ENCODE results near the gene ELANE.
"Not testable (repeated sequence)": the region's sequence is repeated elsewhere in the genome, so short reads cannot be mapped to it uniquely, and the experiment has no call there.

The ELANE gene

DNA sequence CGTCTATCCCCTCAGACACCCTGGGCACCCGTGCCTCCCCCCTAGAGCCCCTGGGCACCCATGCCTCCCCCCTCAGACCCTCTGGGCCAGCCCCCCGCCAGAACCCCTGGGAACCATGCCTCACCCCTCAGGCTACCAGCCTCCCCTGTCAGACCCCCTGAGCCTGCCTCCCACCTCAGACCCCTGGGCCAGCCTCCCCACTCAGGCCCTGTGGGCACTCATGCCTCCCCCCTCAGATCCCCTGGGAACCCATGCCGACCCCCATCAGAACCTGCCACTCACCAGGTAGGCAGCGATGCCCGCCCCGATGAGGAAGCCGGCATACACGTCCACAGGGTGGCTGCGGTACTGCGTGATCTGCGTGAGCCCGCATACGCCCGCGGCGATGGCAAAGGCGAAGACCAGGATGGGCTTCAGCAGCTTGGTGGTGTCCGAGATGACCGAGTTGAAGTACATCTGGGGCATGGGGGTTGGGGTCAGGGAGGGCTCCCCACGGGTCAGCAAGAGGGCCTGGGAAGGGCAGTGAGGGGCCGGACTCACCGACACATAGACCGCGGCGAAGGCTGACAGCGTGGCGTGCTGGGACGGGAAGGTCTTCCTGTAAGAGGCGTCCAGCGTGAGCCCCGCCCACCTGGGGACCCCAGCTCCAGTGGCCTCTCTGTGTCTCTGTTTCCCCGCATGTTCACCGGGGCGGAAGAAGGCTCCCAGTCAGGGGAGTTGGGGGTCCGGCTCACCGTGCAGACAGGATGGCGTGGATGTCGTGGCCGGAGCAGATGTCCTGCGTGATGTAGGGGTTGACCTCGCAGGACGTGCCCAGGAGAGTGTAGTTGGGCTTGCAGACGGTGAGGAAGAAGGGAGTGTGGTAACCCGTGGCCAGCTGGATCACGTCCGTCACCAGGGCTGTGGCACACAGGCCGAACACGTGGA is 37.7 kb upstream of the ELANE start:
- DNase-seq, result no peak

DNA sequence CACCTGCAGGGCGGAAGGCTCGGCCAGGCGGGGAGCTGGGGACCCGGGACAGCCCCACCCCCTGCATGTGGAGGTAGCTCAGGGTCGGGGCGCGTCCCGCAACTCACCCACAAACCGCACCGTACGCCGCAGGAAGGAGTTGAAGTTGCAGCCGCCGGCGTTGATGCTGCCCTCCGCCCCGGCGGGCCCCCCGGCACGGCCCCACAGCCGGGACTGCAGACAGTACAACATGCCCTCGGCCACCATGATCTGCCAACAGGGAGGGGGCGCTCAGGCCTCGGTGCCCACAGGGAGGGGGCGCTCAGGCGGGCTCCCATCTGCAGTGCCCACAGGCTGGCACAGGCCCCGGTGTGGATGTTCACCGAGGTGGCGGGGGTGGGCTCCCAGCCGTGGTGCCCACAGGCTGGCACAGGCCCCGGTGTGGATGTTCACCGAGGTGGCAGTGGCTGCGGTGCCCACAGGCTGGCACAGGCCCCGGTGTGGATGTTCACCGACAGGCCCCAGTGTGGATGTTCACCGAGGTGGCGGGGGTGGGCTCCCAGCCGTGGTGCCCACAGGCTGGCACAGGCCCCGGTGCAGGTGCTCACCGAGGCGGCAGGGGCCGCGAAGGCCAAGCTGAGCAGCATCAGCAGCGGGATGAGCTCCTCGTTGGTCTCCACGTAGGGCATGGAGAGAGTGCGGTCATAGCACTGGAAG is 36.9 kb upstream of the ELANE start:
- DNase-seq, result no peak

DNA sequence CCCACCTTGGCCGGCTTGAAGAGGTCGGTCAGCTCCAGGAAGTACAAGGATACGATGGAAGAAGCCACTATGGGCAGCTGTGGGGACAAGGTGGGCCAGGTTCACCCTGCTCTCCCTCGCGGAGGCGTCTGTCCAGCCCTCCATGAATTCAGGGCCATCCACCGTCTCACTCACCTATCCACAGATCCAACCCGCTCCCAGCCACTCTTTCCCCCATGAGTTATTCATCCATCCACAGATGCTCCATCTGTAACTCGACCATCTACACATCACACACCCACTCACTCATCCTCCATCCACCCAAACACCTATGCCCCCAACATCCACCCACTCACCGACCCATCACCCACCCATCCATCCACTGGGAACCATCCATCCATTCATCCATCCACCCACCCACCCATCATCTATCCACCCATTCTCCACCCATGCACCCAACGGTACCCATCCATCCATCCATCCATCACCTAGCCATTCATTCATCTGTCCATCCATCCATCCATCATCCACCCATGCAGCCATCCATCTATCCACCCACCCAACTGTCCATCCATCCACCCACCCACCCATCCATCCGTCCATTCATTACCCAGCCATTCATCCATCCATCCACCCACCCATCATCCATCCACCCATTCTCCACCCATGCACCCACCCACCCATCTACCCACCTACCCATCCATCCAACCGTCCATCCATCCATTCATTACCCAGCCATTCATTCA is 36.2 kb upstream of the ELANE start:
- DNase-seq, result no peak

DNA sequence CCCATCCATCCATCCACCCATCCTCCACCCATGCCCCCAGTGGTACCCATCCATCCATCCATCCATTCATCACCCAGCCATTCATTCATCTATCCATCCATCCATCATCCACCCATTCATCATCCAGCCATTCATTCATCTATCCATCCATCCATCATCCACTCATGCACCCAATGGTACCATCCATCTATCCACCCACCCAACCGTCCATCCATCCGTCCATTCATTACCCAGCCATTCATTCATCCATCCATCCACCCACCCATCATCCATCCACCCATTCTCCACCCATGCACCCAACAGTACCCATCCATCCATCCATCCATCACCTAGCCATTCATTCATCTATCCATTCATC is 35.6 kb upstream of the ELANE start:
- DNase-seq, result no peak

DNA sequence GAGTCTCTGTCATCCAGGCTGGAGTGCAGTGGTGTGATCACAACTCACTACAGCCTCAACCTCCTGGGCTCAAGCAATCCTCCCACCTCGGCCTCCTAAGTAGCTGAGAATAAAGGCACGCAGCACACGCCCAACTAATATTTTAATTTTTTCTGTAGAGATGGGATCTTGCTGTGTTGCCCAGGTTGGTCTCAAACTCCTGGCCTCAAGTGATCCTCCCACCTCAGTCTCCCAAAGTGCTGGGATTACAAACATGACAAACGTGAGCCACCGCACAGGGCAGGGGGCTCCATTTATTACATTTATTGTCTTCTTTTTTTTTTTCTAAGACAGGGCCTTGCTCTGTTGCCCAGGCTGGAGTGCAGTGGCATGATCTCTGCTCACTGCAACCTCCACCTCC is 31.9 kb upstream of the ELANE start:
- DNase-seq, result not testable (repeated sequence)

DNA sequence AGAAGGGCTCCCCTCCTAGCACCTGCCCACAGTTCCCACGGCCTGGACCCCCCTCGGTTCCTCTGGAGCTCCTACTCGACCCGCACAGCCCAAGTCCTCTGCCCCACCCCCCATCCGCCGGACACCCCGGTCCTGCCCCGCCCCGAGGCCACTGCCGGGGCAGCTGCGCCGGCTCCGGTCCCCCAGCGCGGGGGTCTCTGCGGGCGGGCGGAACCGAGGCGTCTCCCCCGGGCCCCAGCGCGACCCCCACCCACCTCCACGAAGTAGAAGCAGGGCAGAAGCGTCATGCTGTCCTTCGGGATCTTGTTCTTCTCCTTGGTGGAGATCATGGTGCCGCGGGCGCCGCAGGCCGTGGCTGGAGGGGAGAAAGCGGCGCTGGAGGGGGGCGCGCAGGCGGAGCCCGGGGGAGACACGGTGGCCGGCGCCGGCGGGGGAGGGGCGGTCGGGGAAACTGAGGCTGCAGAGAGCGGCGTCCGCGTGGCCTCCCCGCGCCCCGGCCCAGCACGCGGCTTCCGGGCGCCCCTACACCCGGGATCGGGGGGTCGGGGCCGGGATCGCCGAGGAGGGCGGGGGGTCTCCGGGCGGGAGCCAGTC is 30.8 kb upstream of the ELANE start:
- no peak for DNase-seq

DNA sequence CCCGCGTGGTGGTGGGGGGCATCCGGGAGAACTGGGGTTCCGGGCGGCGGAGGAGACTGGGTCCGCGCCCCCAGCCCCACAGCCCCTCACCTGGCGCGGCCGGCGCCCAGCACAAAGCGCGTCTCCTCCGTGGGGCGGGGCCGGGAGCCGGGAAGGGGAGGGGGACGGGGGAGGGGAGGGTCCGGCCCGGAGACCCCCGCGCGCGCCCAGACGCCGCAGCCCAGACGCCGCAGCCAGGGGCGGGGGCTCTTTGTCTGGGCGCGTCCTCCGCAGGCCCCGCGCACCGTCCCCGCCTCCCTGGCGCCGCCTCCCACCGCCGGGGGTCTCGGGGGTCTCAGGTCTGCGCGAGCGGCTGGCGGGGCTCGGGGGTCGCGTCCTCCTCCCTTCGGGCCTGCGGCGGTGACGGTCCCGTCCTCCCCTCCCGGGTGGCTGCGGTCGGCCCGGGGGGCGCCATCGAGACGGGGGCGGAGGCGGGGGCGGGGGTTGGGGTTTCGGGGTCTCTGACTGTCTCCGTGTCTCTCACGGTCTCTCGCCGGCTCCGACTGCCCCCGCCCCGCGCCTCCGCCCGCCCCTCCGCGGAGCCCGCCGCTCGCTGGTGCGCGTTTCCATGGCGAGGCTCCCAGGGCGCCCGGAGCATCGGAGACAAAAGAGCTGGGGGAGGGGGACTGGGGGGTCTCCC is 30.1 kb upstream of the ELANE start, which contains the start of gene PLPPR3:
TSS of gene PLPPR3 (minus strand) at position 131 of the 679 bp plus-strand sequence. CDS start 396 bp downstream, outside the sequence.
- no peak for DNase-seq

DNA sequence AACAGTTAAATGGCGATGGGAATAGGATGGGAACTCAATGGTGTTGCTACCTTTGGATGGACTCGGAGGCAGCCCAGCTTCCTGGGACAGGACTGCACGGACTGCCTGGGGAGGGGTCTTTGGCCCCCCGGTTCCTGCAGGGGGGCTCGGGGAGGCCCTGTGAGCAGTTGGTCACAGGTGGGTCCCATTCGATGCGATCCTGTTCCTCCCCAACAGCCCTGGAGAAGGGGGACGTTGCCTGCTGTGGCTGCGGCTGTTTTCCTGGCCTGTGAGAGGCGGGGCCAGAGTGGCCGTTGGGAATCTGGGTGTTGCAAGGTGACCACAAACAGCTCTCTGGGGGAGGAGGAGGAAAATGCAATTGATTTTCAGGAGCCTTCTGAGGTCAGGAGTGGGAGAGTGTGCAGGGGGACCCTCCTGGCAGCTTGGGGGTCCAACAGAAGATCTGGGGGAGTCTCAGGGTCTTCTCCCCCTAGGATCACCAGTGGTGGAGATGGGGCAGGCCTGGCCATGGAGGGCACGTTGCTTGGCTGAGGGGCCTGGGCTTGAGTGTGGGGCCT is 28.5 kb upstream of the ELANE start:
- DNase-seq, result no peak

DNA sequence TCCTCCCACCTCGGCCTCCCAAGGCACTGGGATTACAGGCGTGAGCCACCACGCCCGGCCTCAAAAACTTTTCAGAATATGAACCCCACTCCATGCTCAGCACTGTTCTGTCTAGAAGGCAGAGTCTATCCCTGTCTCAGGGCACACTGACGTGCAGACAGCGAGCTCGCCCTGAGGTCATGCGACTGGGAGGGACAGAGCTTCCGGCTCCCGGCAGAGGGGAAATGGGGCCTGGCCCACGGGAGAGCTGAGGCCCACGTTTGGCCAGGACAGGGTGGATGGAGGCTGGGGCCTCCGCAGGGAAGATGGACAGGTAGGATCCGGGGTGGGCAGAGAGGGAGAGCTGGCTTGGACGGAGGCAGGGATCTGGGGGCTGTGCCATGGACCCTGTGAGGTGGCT is 27.2 kb upstream of the ELANE start:
- DNase-seq, result no peak

DNA sequence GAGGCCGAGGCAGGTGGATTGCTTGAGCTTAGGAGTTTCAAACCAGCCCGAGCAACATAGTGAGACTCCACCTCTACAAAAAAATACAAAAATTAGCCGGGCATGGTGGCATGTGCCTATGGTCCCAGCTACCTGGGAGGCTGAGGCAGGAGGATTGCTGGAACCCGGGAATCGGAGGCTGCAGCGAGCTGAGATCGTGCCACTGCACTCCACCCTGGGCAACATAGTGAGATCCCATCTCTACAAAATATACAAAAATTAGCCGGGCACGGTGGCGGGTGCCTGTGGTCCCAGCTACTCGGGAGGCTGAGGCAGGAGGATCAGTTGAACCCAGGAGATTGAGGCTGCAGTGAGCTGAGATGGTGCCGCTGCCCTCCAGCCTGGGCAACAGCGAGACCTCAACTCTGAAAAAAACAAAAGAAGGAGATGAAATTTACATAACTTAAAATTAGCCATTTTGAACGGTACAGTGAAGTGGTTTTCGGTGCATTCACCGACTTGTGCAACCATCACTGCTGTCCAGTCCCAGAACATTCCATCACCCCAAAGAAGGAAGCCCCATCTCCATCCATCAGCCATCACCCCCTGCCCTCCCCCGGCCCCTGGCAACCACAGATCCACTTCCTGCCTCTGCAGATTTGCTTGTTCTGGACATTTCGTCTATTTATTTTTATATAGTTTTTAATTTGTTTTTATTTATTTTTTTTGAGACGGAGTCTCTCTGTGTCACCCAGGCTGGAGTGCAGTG is 26.0 kb upstream of the ELANE start:
- no peak for DNase-seq

DNA sequence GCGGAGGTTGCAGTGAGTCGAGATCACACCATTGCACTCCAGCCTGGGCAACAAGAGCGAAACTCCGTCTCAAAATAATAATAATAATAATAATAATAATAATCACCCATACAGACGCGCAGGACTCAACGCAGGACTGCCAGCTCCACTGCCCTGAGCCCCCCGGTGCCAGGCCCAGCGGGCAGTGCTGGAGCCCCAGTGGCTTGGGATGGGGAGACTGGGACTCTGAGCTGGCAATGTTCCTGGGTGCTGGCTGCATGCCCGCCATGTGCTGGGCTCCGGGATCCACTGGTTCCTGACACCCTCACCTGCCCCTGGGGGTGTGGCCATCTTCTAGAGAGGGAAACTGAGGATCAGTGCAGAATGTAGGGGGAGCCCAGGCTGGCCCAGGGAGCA is 24.8 kb upstream of the ELANE start:
- no peak for DNase-seq

DNA sequence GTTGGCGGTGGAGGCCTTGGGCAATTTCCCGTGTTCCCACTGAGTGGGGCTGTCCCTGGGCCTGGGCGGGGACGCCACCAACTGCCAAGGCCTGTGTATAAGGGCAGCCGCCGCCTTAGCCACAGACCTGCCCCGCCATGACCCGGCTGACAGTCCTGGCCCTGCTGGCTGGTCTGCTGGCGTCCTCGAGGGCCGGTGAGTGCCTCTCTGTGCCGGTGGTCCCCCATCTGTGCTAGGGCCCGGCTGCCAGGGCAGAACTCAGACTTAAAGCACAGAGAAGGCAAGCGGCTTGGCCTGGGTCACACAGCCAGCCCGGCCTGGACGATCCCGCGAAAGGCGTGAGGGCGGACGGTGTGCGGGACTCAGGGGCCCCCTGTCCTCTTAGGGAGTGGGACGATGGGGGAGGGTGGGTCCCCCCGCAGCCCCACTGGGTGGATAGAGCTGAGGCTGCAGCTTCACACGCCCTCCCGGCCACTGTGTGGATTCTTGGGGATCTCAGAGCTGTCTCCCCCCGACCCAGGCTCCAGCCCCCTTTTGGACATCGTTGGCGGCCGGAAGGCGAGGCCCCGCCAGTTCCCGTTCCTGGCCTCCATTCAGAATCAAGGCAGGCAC is 24.3 kb upstream of the ELANE start, which contains the start of gene AZU1:
TSS of gene AZU1 (plus strand) at position 128 of the 612 bp plus-strand sequence. CDS start at position 138, 10 bp downstream.
- no peak for DNase-seq

DNA sequence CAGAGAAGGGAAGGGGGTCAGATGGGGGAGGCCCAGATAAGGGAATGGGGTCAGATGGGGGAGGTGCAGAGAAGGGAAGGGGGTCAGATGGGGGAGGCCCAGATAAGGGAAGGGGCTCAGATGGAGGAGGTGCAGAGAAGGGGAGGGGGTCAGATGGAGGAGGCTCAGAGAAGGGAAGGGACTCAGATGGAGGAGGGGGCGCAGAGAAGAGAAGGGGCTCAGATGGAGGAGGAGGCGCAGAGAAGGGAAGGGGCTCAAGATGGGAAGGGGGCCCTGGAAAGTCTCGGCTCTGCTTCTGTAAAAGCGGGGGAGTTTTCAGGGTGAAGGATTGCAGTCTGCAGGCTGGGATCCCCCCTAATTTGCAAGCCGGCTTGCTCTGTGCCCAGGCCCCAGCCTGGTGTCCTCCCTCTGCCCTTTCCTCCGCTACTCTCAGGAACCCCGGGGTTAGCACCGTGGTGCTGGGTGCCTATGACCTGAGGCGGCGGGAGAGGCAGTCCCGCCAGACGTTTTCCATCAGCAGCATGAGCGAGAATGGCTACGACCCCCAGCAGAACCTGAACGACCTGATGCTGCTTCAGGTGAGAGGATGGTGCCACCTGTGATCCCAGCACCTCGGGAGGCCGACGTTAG is 22.9 kb upstream of the ELANE start:
- DNase-seq, result no peak

DNA sequence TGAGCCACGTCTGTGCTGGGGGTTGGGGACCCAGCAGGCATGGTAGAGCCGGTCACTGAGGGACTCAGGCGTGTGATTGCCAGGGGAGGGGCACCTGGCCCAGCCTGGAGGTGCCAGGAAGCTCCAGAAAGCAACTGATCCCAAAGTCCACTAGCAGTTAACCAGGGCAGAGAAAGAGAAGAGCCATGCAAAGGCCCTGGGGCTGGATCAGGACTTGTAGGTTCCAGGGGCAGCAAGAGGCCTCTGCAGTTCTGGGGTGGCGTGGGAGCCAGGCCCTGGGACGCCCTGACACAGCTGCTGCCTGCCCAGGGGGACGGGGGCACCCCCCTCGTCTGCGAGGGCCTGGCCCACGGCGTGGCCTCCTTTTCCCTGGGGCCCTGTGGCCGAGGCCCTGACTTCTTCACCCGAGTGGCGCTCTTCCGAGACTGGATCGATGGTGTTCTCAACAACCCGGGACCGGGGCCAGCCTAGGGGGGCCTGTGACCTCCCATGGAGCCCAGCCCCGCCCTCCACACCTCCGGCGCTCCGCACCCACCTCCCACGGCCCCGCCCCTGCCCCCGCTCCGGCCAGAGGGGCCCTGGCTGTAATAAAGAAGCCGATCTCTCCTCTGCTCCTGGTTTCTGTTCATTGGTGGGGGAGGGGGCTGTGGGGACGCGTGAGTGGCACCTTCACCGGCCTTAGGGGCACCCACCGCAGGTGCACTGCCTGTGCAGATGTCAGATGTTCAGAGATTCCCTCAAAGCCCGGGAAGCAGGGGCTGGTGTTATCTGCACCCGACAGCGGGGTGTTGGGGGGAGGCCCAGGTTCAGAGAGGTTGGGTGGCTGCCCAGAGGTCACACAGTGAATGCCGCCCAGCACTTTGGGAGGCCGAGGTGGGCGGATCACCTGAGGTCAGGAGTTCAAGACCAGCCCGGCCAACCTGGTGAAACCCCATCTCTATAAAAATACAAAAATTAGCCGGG is 20.4 kb upstream of the ELANE start:
- no peak for DNase-seq

DNA sequence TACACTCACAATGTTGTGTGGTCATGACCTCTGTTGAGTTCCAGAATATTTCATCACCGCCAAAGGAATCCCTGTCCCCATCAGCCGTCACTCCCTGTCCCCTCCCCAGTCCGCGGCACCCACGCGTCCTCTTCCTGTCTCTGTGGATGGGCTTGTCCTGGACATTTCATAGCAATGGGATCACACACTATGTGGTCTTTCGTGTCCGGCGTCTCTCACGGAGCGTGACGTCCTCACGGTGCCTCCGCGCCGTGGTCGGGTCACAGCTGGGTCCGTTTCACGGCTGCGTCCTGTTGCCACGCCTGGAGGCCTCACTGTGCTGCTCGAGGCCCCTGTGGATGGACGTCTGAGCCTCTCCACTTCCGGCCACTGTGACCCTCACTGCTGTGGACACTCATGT is 17.9 kb upstream of the ELANE start:
- DNase-seq, result no peak

DNA sequence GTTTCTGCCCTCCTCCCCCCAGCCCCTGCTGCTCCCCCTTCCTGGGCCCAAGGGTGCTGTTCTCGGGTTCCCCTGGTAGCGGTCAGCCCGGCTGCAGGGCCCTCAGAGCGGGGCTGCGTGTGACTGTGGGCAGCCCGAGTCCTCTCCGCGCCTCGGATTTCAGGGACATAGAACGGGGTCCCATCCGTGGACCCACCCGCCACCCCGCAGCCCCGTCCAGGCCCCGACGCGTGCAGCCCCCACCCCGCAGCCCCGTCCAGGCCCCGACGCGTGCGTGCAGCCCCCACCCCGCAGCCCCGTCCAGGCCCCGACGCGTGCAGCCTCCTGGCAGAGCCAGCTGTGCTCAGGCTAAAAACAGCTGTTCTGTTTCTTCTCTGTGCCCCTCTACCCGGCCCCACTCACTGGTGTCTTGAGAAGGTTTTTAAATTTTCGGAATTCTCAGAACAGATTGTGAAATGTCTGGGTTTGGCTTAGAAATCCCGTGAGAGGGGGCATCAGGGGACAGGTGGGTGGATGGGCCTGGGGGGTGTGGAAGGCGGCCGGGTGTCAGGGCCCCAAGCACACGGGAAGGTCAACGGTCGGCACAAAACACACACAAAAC is 16.8 kb upstream of the ELANE start:
- no peak for DNase-seq

DNA sequence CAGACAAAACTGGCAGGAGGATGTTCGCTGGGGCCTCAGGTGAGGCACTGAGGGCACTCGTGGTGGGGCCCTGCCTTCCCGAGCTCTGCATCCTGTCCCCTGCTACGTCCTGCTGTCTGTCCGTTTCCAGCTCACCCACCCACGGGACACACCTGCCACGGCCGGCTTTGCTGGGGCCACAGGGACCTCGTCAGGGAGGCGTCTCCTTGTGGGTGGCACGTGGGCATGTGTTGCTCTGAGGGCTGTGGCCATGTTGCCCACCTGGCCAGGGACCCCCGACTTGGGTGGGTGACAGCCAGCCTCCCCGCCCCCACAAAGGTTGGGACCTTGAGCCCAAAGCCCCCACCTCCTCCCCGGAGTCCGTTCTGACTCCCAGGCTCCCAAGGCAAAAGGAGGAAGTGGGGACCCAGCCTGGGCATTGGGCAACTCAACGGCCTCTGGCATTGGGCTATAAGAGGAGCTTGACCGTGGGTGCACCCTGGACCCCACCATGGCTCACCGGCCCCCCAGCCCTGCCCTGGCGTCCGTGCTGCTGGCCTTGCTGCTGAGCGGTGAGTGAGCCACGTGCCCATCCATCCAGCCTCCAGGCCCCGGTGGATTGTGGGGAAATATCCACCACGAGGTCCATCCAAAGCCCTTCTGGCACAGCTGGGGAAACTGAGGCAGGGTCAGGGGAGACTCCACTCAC is 11.4 kb upstream of the ELANE start, which contains the start of gene PRTN3:
TSS of gene PRTN3 (plus strand) at position 481 of the 688 bp plus-strand sequence. CDS start at position 491, 10 bp downstream.
- DNase-seq, result no peak

DNA sequence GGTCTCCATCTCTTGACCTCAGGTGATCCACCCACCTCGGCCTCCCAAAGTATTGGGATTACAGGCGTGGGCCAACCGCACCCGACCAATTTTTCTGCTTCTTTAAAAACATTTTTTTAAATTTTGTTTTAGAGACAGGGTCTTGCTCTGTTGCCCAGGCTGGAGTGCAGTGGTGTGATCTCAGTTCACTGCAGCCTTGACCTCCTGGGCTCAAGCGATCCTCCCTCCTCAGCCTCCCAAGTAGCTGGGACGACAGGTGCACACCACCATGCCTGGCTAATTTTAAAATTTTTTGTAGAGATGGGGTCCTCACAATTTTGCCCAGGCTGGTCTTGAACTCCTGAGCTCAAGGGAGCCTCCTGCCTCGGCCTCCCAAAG is 9.3 kb upstream of the ELANE start:
- DNase-seq, result not testable (repeated sequence)

Data from stimulated activated naive CD4-positive, alpha-beta T cell (primary cell).